CD8-positive, alpha-beta memory T cell (primary cell): ENCODE results near the gene TMEM9. TPM values are rescaled to one million over a fixed set of nuclear protein-coding genes. Genes with fewer than 3 reads are reported as not detected.

Experiments
- CTCF ChIA-PET: fragments of 350-600 bp; sonication (Branson Sonifier 250); formaldehyde crosslinking; loops from one replicate; lab custom pipeline; 2021; ENCODE audit warnings: antibody characterized with exemption; lab: Charles Lee
- POLR2A ChIA-PET: fragments of 350-600 bp; sonication (Branson Sonifier 250); formaldehyde crosslinking; loops from one replicate; lab custom pipeline; 2021; ENCODE audit warnings: antibody characterized with exemption; lab: Charles Lee
- DNase-seq, 5 donors: peaks; one replicate each; pipeline versions ENCODE4 v3.0.0 to v3.0.0-alpha.2; 2020 to 2022; ENCODE audit warnings: mixed read lengths in 1 of 5
- H3K27ac ChIP-seq: one replicate; pipeline ENCODE4 v1.7.0; 2013; ENCODE audit warnings: low read depth, mild to moderate bottlenecking, low read length, moderate library complexity
- H3K27me3 ChIP-seq: 2 replicates; pipeline ENCODE4 v1.7.0; 2013; ENCODE audit warnings: low read length, mild to moderate bottlenecking; ENCODE audit not compliant: insufficient read depth, poor library complexity, severe bottlenecking
- H3K36me3 ChIP-seq: 2 replicates; pipeline ENCODE4 v1.7.0; 2013; ENCODE audit warnings: mild to moderate bottlenecking, low read length, moderate library complexity; ENCODE audit not compliant: insufficient read depth
- H3K4me1 ChIP-seq: 2 replicates; pipeline ENCODE4 v1.7.0; 2013; ENCODE audit warnings: mild to moderate bottlenecking, low read length, moderate library complexity; ENCODE audit not compliant: insufficient read depth
- H3K4me3 ChIP-seq: 2 replicates; pipeline ENCODE4 v1.7.0; 2013; ENCODE audit warnings: mild to moderate bottlenecking, low read length
- H3K9me3 ChIP-seq: 2 replicates; pipeline ENCODE4 v1.7.0; 2013; ENCODE audit warnings: mild to moderate bottlenecking, low read length
- H3K27ac Mint-ChIP-seq, 8 donors: one replicate each; pipeline ENCODE4 v1.8.0; 2020 to 2021; ENCODE audit warnings: mixed read lengths in 8 of 8, mild to moderate bottlenecking in 6 of 8, inconsistent platforms in 3 of 8, moderate library complexity in 3 of 8
- H3K27me3 Mint-ChIP-seq, 2 donors: one replicate each; pipeline ENCODE4 v1.8.0; 2020 to 2021; ENCODE audit warnings: mixed read lengths in 2 of 2, mild to moderate bottlenecking in 1 of 2, moderate library complexity in 1 of 2
- H3K36me3 Mint-ChIP-seq, 3 donors: one replicate each; pipeline ENCODE4 v1.8.0; 2020 to 2021; ENCODE audit warnings: mixed read lengths in 3 of 3, inconsistent platforms in 1 of 3, mild to moderate bottlenecking in 1 of 3
- H3K4me1 Mint-ChIP-seq, 3 donors: one replicate each; pipeline ENCODE4 v1.8.0; 2020 to 2021; ENCODE audit warnings: mixed read lengths in 3 of 3, inconsistent platforms in 1 of 3, mild to moderate bottlenecking in 1 of 3
- H3K4me3 Mint-ChIP-seq, 7 donors: one replicate each; pipeline ENCODE4 v1.8.0; 2020 to 2021; ENCODE audit warnings: mixed read lengths in 7 of 7, mild to moderate bottlenecking in 6 of 7, moderate library complexity in 4 of 7, inconsistent platforms in 2 of 7
- H3K9me3 Mint-ChIP-seq, 5 donors: one replicate each; pipeline ENCODE4 v1.8.0; 2020 to 2022; ENCODE audit warnings: mixed read lengths in 5 of 5, mild to moderate bottlenecking in 3 of 5, moderate library complexity in 2 of 5, inconsistent platforms in 1 of 5
- polyA plus RNA-seq: library from polyadenylated mRNA; unstranded; fragments of 300-500 nt; fragmentation: Illumina TruSeq; gene quantifications from one replicate; pipeline ENCODE4 v1.2.3, GENCODE V29; 2021
- total RNA-seq, 2 experiments: library from RNA; stranded (reverse); gene quantifications; one replicate each; pipeline ENCODE4 v1.2.3, GENCODE V29; 2021

TMEM9 gene
- total and polyA plus RNA-seq, 3 experiments from 2014 or later = 16.3 to 32.8 (median 17.1) TPM

DNA sequence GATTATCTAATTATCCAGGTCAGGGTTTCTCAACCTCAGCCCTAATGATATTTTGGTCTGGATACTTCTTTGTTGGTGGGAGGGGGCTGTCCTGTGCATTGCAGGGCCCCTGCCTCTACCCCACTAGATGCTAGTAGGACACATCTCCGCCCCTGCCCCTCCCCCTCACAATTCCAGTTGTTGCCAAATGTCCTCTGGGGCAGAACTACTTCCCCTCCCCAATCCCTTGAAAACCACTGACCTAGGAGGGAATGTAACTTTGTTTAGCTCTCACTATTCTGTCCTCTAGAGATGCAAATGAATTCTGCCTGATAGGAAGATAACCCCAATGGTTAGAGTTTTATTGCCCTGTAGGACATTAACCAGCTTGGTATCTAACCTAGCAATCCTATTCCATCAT is 50.1 kb downstream of the TMEM9 start:
- peak overlapping the region in 1 of 8 donors; percentile 40 for H3K27ac Mint-ChIP-seq
- POLR2A ChIA-PET = no interaction called here
- Histone ChIP-seq H3K4me3 (no peak overlapping the region), H3K27ac (no peak overlapping the region), H3K27me3 (no peaks in the 10 kb centered on the region), H3K9me3 (no peaks in the 10 kb centered on the region), H3K4me1 (no peaks in the 10 kb centered on the region), H3K36me3 (no peaks in the 10 kb centered on the region)
- CTCF ChIA-PET = no interaction called here
- no peak for DNase-seq
- H3K27me3 Mint-ChIP-seq = peaks cover 0 to 5% of the 10 kb centered on the region in 2 donors
- H3K9me3 Mint-ChIP-seq = no peaks in the 10 kb centered on the region
- H3K4me3 Mint-ChIP-seq = no peak overlapping the region
- no peaks in the 10 kb centered on the region for H3K4me1 Mint-ChIP-seq
- no peaks in the 10 kb centered on the region for H3K36me3 Mint-ChIP-seq

DNA sequence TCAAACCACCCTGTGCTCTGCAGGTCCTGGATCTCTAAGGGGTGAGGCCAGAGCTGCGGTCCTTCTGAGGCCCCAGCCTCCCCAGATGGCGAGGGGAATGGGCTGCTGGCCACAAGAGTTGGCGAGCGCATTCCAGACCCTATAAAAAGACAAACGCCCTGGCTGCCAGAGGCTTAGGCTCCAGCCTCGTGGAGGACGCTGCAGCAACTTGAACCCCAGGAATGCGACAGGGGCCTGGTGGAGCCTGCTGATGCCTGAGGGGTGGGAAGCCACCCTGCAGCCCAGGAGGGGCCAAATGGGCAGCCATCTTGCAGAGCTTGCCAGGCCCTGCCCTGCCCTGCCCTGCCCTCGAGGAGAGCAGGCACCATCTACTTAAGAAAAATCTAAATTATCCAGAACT is 50.6 kb downstream of the TMEM9 start:
- CTCF ChIA-PET = no interaction called here
- H3K27me3 Mint-ChIP-seq = peaks cover 0 to 5% of the 10 kb centered on the region in 2 donors

DNA sequence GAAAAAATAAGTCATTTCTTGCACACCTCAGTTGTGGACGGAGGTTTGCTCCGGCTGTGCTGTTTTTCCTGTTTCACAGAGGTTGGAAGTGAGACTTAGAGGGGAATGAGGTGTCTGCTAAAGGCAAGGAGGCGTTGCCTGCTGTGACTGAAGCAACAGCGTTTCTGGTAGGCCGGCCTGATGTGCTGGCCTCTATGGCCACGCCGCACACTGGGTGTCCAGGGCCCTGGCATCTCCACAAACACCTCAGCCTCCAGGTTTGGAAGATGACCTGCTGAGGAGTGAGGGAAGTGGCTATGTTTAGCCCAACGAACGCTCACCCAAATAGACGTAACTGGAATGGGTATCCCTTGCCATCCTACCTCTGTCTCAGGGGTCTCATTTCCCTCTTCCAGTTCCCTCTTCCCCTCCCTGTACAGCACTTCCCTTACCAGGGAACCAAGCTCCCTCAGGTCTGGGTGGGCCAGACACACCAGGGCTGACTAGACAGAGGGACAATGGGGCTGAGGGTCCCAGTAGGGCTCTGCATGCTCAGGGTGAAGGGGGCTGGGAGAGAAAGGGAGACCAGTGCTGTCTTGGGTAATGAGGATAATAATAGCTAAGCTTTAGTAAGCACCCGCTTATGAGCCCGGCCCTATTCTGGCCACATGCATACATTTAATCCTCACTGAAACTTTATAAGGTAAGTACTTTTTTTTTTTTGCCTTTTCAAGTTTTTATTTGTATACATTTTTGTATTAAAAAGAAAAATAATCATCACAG is 53.9 kb downstream of the TMEM9 start:
- no peak overlapping the region for H3K27ac Mint-ChIP-seq
- CTCF ChIA-PET = interaction anchor here (1.4 to 2.0 kb wide), 2 partner anchors 11 to 14 kb away, joined by 3 to 6 read pairs; no protein-coding TSS in a partner anchor

More for the DNA sequence above, 50.6 kb downstream of the TMEM9 start:
- Histone ChIP-seq H3K9me3 (no peaks in the 10 kb centered on the region), H3K4me3 (no peak overlapping the region), H3K36me3 (no peaks in the 10 kb centered on the region), H3K4me1 (no peaks in the 10 kb centered on the region), H3K27ac (no peak overlapping the region), H3K27me3 (no peaks in the 10 kb centered on the region)
- H3K36me3 Mint-ChIP-seq = no peaks in the 10 kb centered on the region
- POLR2A ChIA-PET = no interaction called here
- H3K4me1 Mint-ChIP-seq = no peaks in the 10 kb centered on the region
- no peak for DNase-seq
- H3K27ac Mint-ChIP-seq = no peak overlapping the region
- no peaks in the 10 kb centered on the region for H3K9me3 Mint-ChIP-seq
- no peak overlapping the region for H3K4me3 Mint-ChIP-seq

GRCh38 chr1:201098992-201099677 is 55.1 kb downstream of the TMEM9 start:
- no peaks in the 10 kb centered on the region for H3K27me3 ChIP-seq
- no peak overlapping the region for H3K4me3 Mint-ChIP-seq
- H3K4me1 Mint-ChIP-seq = no peaks in the 10 kb centered on the region
- ChIA-PET POLR2A (no interaction called here), CTCF (interaction anchor here (1.7 kb wide), 1 partner anchor 10 kb away, joined by 4 read pairs; no protein-coding TSS in a partner anchor)
- no peaks in the 10 kb centered on the region for H3K9me3 Mint-ChIP-seq
- no peaks in the 10 kb centered on the region for H3K36me3 Mint-ChIP-seq
- DNase-seq = no peak
- no peak overlapping the region for H3K4me3 ChIP-seq
- H3K27ac ChIP-seq = no peak overlapping the region
- H3K27ac Mint-ChIP-seq = peak overlapping the region in 1 of 8 donors; percentile 72
- no peaks in the 10 kb centered on the region for H3K4me1 ChIP-seq
- H3K36me3 ChIP-seq = no peaks in the 10 kb centered on the region
- H3K27me3 Mint-ChIP-seq = peaks cover 8 to 10% of the 10 kb centered on the region in 2 donors
- no peaks in the 10 kb centered on the region for H3K9me3 ChIP-seq

More for the DNA sequence above, 53.9 kb downstream of the TMEM9 start:
- Histone ChIP-seq H3K4me1 (no peaks in the 10 kb centered on the region), H3K27me3 (no peaks in the 10 kb centered on the region), H3K4me3 (no peak overlapping the region), H3K36me3 (no peaks in the 10 kb centered on the region), H3K27ac (no peak overlapping the region), H3K9me3 (no peaks in the 10 kb centered on the region)
- H3K9me3 Mint-ChIP-seq = no peaks in the 10 kb centered on the region
- no peak overlapping the region for H3K4me3 Mint-ChIP-seq
- H3K36me3 Mint-ChIP-seq = no peaks in the 10 kb centered on the region
- no peak for DNase-seq
- POLR2A ChIA-PET = no interaction called here
- no peaks in the 10 kb centered on the region for H3K4me1 Mint-ChIP-seq
- H3K27me3 Mint-ChIP-seq = peaks cover 7 to 8% of the 10 kb centered on the region in 2 donors

DNA sequence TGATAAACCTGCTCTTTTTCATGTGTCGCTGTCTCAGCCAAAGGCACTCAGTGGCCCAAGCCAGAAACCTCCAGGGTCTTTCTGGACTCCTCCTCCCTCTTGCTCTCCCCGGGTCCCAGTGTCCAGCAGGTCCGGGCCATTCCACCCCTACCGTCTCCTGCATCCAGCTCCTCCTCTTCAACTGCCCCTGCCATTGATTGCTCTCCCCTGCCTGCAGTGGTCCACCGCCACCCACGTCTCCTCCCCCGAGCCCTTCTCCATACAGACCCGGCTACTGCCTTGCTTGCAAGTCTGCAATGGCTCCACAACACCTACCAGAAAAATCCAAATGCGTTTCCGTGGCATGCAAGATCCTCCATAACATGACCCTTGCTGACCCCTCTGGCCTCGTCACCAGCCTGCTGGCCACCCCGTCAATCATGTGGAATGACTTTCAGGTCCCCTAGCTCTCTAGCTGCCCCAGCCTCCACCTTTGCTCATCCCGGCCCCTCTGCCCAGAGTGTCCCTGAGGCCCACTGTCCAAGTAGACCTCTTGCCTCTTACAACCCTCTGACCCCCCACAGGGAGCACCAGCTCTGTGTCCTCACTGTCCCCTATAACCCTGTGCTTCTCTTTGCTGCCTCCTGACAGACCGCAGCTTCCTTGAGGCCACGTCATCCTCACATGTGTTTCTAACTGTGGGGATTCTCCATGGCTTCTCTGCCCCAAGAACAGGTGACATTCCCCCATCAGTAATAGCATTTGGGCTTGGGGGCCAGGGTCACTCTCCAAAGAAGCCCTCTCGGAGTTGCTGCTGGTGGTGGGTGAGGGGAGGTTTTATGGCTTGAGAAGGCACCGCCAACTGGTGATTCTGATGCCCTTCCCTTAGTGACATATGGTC is 57.1 kb downstream of the TMEM9 start:
- no peak overlapping the region for H3K27ac ChIP-seq
- Mint-ChIP-seq H3K27ac (peak overlapping the region in 2 of 8 donors; percentile 48 to 61), H3K4me1 (no peaks in the 10 kb centered on the region), H3K4me3 (no peak overlapping the region), H3K36me3 (no peaks in the 10 kb centered on the region), H3K9me3 (no peaks in the 10 kb centered on the region), H3K27me3 (peaks cover 6 to 8% of the 10 kb centered on the region in 2 donors)
- DNase-seq = no peak
- POLR2A ChIA-PET = no interaction called here
- no peaks in the 10 kb centered on the region for H3K9me3 ChIP-seq
- CTCF ChIA-PET = interaction anchor here (0.6 to 1.0 kb wide), 2 partner anchors 11 to 22 kb away, joined by 3 read pairs; no protein-coding TSS in a partner anchor
- no peaks in the 10 kb centered on the region for H3K27me3 ChIP-seq
- no peak overlapping the region for H3K4me3 ChIP-seq
- no peaks in the 10 kb centered on the region for H3K36me3 ChIP-seq
- no peaks in the 10 kb centered on the region for H3K4me1 ChIP-seq

GRCh38 chr1:201096041-201096461 is 58.2 kb downstream of the TMEM9 start:
- Histone ChIP-seq H3K4me1 (no peaks in the 10 kb centered on the region), H3K4me3 (no peak overlapping the region), H3K27ac (no peak overlapping the region), H3K9me3 (no peaks in the 10 kb centered on the region), H3K36me3 (no peaks in the 10 kb centered on the region), H3K27me3 (no peaks in the 10 kb centered on the region)
- Mint-ChIP-seq H3K4me1 (no peaks in the 10 kb centered on the region), H3K27me3 (peaks cover 8 to 9% of the 10 kb centered on the region in 2 donors), H3K9me3 (no peaks in the 10 kb centered on the region), H3K27ac (no peak overlapping the region), H3K36me3 (no peaks in the 10 kb centered on the region), H3K4me3 (no peak overlapping the region)
- ChIA-PET POLR2A (no interaction called here), CTCF (interaction anchor here (1.0 kb wide), 1 partner anchor 23 kb away, joined by 3 read pairs; no protein-coding TSS in a partner anchor)
- DNase-seq = no peak

- Mint-ChIP-seq H3K4me1 (no peaks in the 10 kb centered on the region), H3K9me3 (no peaks in the 10 kb centered on the region), H3K27ac (no peak overlapping the region), H3K27me3 (peaks cover 8 to 9% of the 10 kb centered on the region in 2 donors), H3K36me3 (no peaks in the 10 kb centered on the region), H3K4me3 (no peak overlapping the region)
- no peak overlapping the region for H3K27ac ChIP-seq
- POLR2A ChIA-PET = no interaction called here
- no peaks in the 10 kb centered on the region for H3K9me3 ChIP-seq
- no peak for DNase-seq
- H3K4me1 ChIP-seq = no peaks in the 10 kb centered on the region
- H3K36me3 ChIP-seq = no peaks in the 10 kb centered on the region
- H3K27me3 ChIP-seq = no peaks in the 10 kb centered on the region
- CTCF ChIA-PET = no interaction called here
- H3K4me3 ChIP-seq = no peak overlapping the region
These were observed 58.7 kb downstream of the TMEM9 start for GRCh38 chr1:201095581-201095980.
